HG03175 (cell line): ENCODE results near the gene CACNA2D3.

ENCODE experiments used
- ATAC-seq: cut with Tn5 transposase; IDR thresholded peaks from one replicate; pipeline ENCODE4 v1.9.1; 2021; ENCODE audit warnings: mild to moderate bottlenecking, moderate library complexity; ENCODE audit not compliant: unreplicated experiment

CACNA2D3 gene

GRCh38 chr3:54772746-54773145 lies 650.4 kb downstream of the CACNA2D3 start:
- ATAC-seq = no peak

- ATAC-seq = no peak
Measured at GRCh38 chr3:54773271-54773670, 650.9 kb downstream of the CACNA2D3 start.

GRCh38 chr3:54776601-54777000 lies 654.2 kb downstream of the CACNA2D3 start:
- no peak for ATAC-seq

GRCh38 chr3:54777141-54777540 lies 654.8 kb downstream of the CACNA2D3 start:
- no peak for ATAC-seq

- ATAC-seq = no peak
Measured at GRCh38 chr3:54780336-54780735, 658.0 kb downstream of the CACNA2D3 start.

- no peak for ATAC-seq
Measured at GRCh38 chr3:54781728-54782127, 659.4 kb downstream of the CACNA2D3 start.

- no peak for ATAC-seq
Measured at GRCh38 chr3:54783611-54784010, 661.3 kb downstream of the CACNA2D3 start.

- ATAC-seq = no peak
Measured at GRCh38 chr3:54784021-54784420, 661.7 kb downstream of the CACNA2D3 start.

- no peak for ATAC-seq
Measured at GRCh38 chr3:54785976-54786375, 663.6 kb downstream of the CACNA2D3 start.

- ATAC-seq = no peak
Measured at GRCh38 chr3:54790051-54790450, 667.7 kb downstream of the CACNA2D3 start.

GRCh38 chr3:54791501-54792156 lies 669.3 kb downstream of the CACNA2D3 start:
- no peak for ATAC-seq

GRCh38 chr3:54792584-54792983 lies 670.2 kb downstream of the CACNA2D3 start:
- ATAC-seq = no peak

- ATAC-seq = no peak
Measured at GRCh38 chr3:54793171-54793570, 670.8 kb downstream of the CACNA2D3 start.

GRCh38 chr3:54797111-54797510 lies 674.8 kb downstream of the CACNA2D3 start:
- no peak for ATAC-seq

- no peak for ATAC-seq
Measured at GRCh38 chr3:54800478-54800877, 678.1 kb downstream of the CACNA2D3 start.

- no peak for ATAC-seq
Measured at GRCh38 chr3:54801977-54802376, 679.6 kb downstream of the CACNA2D3 start.

- no peak for ATAC-seq
Measured at GRCh38 chr3:54810401-54810800, 688.0 kb downstream of the CACNA2D3 start.

- ATAC-seq = no peak
Measured at GRCh38 chr3:54814224-54814623, 691.9 kb downstream of the CACNA2D3 start.

GRCh38 chr3:54817628-54818027 lies 695.3 kb downstream of the CACNA2D3 start:
- no peak for ATAC-seq

- no peak for ATAC-seq
Measured at GRCh38 chr3:54818486-54818885, 696.1 kb downstream of the CACNA2D3 start.

- ATAC-seq = no peak
Measured at GRCh38 chr3:54818942-54819341, 696.6 kb downstream of the CACNA2D3 start.

- ATAC-seq = no peak
Measured at GRCh38 chr3:54819946-54820345, 697.6 kb downstream of the CACNA2D3 start.

GRCh38 chr3:54822206-54822605 lies 699.9 kb downstream of the CACNA2D3 start:
- no peak for ATAC-seq
